Stomach (tissue), 4 donors: ENCODE data around the gene ATP2A2.

Experiments used
- CTCF ChIP-seq, 7 experiments: fragments of 450-650 bp in 4 of 7; fragments of 200-600 bp in 3 of 7; sonication (generic) in 3 of 7; IDR thresholded peaks; one replicate each; pipeline ENCODE4 v1.5.1; 2016 to 2019; ENCODE audit warnings: antibody characterized with exemption in 7 of 7, control low read depth in 2 of 7, mild to moderate bottlenecking in 1 of 7
- EP300 ChIP-seq: sonication (generic); formaldehyde crosslinking; IDR thresholded peaks from one replicate; pipeline ENCODE4 v1.6.1; 2017; ENCODE audit warnings: antibody characterized with exemption
- POLR2A ChIP-seq, 4 donors: fragments of 450-650 bp; IDR thresholded peaks; one replicate each; pipeline ENCODE4 v1.6.1; 2016; ENCODE audit warnings: antibody characterized with exemption in 4 of 4, control low read depth in 2 of 4, mild to moderate bottlenecking in 1 of 4, moderate library complexity in 1 of 4
- POLR2AphosphoS5 ChIP-seq, 3 donors: sonication (generic); formaldehyde crosslinking; IDR thresholded peaks; one replicate each; pipeline ENCODE4 v1.6.1; 2016; ENCODE audit warnings: antibody characterized with exemption in 3 of 3

GRCh38 chr12:110330124-110330523, 49.1 kb downstream of the ATP2A2 start:
- TF ChIP-seq CTCF (IDR thresholded peaks at IDR 0.05) (no peak), POLR2A (IDR thresholded peaks at IDR 0.05) (no peak), POLR2AphosphoS5 (IDR thresholded peaks at IDR 0.05) (no peak), EP300 (no peak)
